Measurements from ENCODE around the gene UACA. TPM values are rescaled to one million over a fixed set of nuclear protein-coding genes. Genes with fewer than 3 reads are reported as not detected.
"Not testable (repeated sequence)": the region's sequence is repeated elsewhere in the genome, so short reads cannot be mapped to it uniquely, and the experiment has no call there.

The UACA gene
- total and polyA plus RNA-seq, 4 donors, result 9.2 to 195 (median 37.9) TPM

DNA sequence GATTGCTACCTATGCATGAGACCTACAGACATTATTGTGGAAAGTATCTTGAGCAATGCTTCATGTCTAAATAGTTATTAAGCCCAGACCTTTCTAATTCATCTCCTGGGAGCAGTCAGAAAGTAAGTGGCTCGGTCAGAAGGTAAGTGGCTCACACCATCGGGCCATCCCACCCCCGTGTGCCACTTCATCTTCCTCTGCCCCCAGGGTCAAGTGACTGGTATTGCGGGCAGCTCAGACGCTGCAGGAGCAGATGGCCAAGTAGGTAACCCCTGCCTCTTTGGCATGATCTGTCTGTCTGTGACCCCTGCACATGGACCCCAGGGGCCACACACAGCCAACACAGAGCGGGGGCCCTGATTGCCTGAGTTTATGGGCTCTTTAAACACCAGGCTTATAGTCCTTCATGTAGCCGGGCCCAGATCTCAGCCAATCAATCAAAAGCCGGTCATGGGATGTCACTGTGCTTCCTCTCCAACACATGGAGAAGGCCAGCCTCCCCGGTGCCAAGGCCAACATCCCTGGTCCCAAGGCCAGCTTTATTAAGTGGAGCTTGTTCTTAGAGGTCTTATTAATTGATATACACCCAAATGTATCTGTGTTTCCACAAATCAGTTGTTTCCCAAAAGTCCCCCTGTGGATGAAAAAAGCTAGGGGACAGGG is 47.7 kb upstream of the UACA start:
- no peaks in the 10 kb centered on the region for H3K36me3 ChIP-seq (ENCODE audit: control insufficient read depth in 4 of 4, insufficient read depth in 4 of 4, low read length in 4 of 4)

GRCh38 chr15:70806992-70807712 is 43.8 kb upstream of the UACA start:
- ATAC-seq (ENCODE audit: insufficient read depth, low FRiP score), result no peak
- H3K27me3 ChIP-seq (ENCODE audit: control insufficient read depth in 3 of 3, insufficient read depth in 3 of 3, low read length in 2 of 3), result peaks cover 0 to 18% (median 0%) of the 10 kb centered on the region in 3 donors
- DNase-seq, result peak; percentile 33 to 71 (median 54)
- H3K9ac ChIP-seq (ENCODE audit: insufficient read depth in 1 of 2, low read length in 2 of 2), result peak overlapping the region in 1 of 2 donors; percentile 23
- 54 to 65% methylated on average over 9 of the region's 9 CpGs for WGBS, 2 donors
- H3K9me3 ChIP-seq (ENCODE audit: control insufficient read depth in 4 of 4, insufficient read depth in 3 of 4, low read length in 3 of 4), result no peaks in the 10 kb centered on the region
- H3K27ac ChIP-seq (ENCODE audit: low read depth in 1 of 2, low read length in 1 of 2), result peak overlapping the region in 1 of 2 donors; percentile 3
- no peak for TF ChIP-seq CTCF (IDR thresholded peaks at IDR 0.05; ENCODE audit: control extremely low read depth, extremely low read depth)
- H3K4me1 ChIP-seq (ENCODE audit: control insufficient read depth in 5 of 5, insufficient read depth in 5 of 5, low read length in 5 of 5), result peaks cover 0 to 14% (median 4%) of the 10 kb centered on the region in 5 donors
- no peak overlapping the region for H3K4me3 ChIP-seq
- no peaks in the 10 kb centered on the region for H3K36me3 ChIP-seq (ENCODE audit: control insufficient read depth in 4 of 4, insufficient read depth in 4 of 4, low read length in 4 of 4)

More for the DNA sequence above, 47.7 kb upstream of the UACA start:
- Histone ChIP-seq H3K9ac (ENCODE audit: insufficient read depth in 1 of 2, low read length in 2 of 2) (no peak overlapping the region), H3K9me3 (ENCODE audit: control insufficient read depth in 4 of 4, insufficient read depth in 3 of 4, low read length in 3 of 4) (peaks cover 0 to 1% (median 0%) of the 10 kb centered on the region in 4 donors), H3K27me3 (ENCODE audit: control insufficient read depth in 3 of 3, insufficient read depth in 3 of 3, low read length in 2 of 3) (peaks cover 0 to 26% (median 0%) of the 10 kb centered on the region in 3 donors), H3K27ac (ENCODE audit: low read depth in 1 of 2, low read length in 1 of 2) (no peak overlapping the region), H3K4me3 (no peak overlapping the region), H3K4me1 (ENCODE audit: control insufficient read depth in 5 of 5, insufficient read depth in 5 of 5, low read length in 5 of 5) (peaks cover 0 to 14% (median 4%) of the 10 kb centered on the region in 5 donors)
- ATAC-seq (ENCODE audit: insufficient read depth, low FRiP score) (no peak), DNase-seq (peak in 1 of 3 donors; percentile 47)
- 54 to 68% methylated on average over 9 of the region's 9 CpGs for WGBS, 2 donors
- TF ChIP-seq CTCF (IDR thresholded peaks at IDR 0.05; ENCODE audit: control extremely low read depth, extremely low read depth), result no peak

- not testable (repeated sequence) for H3K27me3 ChIP-seq (ENCODE audit: control insufficient read depth in 3 of 3, insufficient read depth in 3 of 3, low read length in 2 of 3); H3K4me3 ChIP-seq; H3K36me3 ChIP-seq (ENCODE audit: control insufficient read depth in 4 of 4, insufficient read depth in 4 of 4, low read length in 4 of 4); DNase-seq; ATAC-seq (ENCODE audit: insufficient read depth, low FRiP score); H3K9ac ChIP-seq (ENCODE audit: insufficient read depth in 1 of 2, low read length in 2 of 2); H3K27ac ChIP-seq (ENCODE audit: low read depth in 1 of 2, low read length in 1 of 2); H3K9me3 ChIP-seq (ENCODE audit: control insufficient read depth in 4 of 4, insufficient read depth in 3 of 4, low read length in 3 of 4)
- peaks cover 0 to 25% (median 14%) of the 10 kb centered on the region in 5 donors for H3K4me1 ChIP-seq (ENCODE audit: control insufficient read depth in 5 of 5, insufficient read depth in 5 of 5, low read length in 5 of 5)
- 95% methylated on average over 9 of the region's 9 CpGs for WGBS, 2 donors
Measured at GRCh38 chr15:70804388-70804787, 41.0 kb upstream of the UACA start.

- Histone ChIP-seq H3K27me3 (ENCODE audit: control insufficient read depth in 3 of 3, insufficient read depth in 3 of 3, low read length in 2 of 3) (peaks cover 0 to 15% (median 0%) of the 10 kb centered on the region in 3 donors), H3K4me1 (ENCODE audit: control insufficient read depth in 5 of 5, insufficient read depth in 5 of 5, low read length in 5 of 5) (peaks cover 0 to 31% (median 14%) of the 10 kb centered on the region in 5 donors), H3K9me3 (ENCODE audit: control insufficient read depth in 4 of 4, insufficient read depth in 3 of 4, low read length in 3 of 4) (peaks cover 0 to 2% (median 0%) of the 10 kb centered on the region in 4 donors), H3K4me3 (no peak overlapping the region), H3K36me3 (ENCODE audit: control insufficient read depth in 4 of 4, insufficient read depth in 4 of 4, low read length in 4 of 4) (no peaks in the 10 kb centered on the region), H3K27ac (ENCODE audit: low read depth in 1 of 2, low read length in 1 of 2) (no peak overlapping the region), H3K9ac (ENCODE audit: insufficient read depth in 1 of 2, low read length in 2 of 2) (no peak overlapping the region)
- 85 to 94% methylated on average over 4 of the region's 4 CpGs for WGBS, 2 donors
- DNase-seq (no peak), ATAC-seq (ENCODE audit: insufficient read depth, low FRiP score) (no peak)
- TF ChIP-seq CTCF (IDR thresholded peaks at IDR 0.05; ENCODE audit: control extremely low read depth, extremely low read depth), result no peak
Measured at GRCh38 chr15:70802629-70803028, 39.3 kb upstream of the UACA start.

Measured in lung (tissue), 12 donors.